Ishikawa (cell line): ENCODE data around the gene POT1.

ENCODE experiments used
- CEBPB ChIP-seq: IDR thresholded peaks from 2 replicates; pipeline ENCODE4 v1.6.1; 2012
- CREB1 ChIP-seq: IDR thresholded peaks from 2 replicates; pipeline ENCODE4 v1.6.1; 2012; ENCODE audit warnings: low read depth
- EGR1 ChIP-seq: IDR thresholded peaks from 2 replicates; pipeline ENCODE4 v1.6.1; 2012
- EP300 ChIP-seq: IDR thresholded peaks from 2 replicates; pipeline ENCODE4 v1.6.1; 2012; ENCODE audit warnings: borderline replicate concordance
- NFIC ChIP-seq: IDR thresholded peaks from 2 replicates; pipeline ENCODE4 v1.6.1; 2012
- RAD21 ChIP-seq: IDR thresholded peaks from 2 replicates; pipeline ENCODE4 v1.6.1; 2012; ENCODE audit warnings: low read depth
- TAF1 ChIP-seq: IDR thresholded peaks from 2 replicates; pipeline ENCODE4 v1.6.1; 2012; ENCODE audit warnings: low read depth, mild to moderate bottlenecking
- YY1 ChIP-seq: IDR thresholded peaks from 2 replicates; pipeline ENCODE4 v1.6.1; 2012; ENCODE audit warnings: low read depth
- ZBTB7A ChIP-seq: IDR thresholded peaks from 2 replicates; pipeline ENCODE4 v1.6.1; 2012; ENCODE audit warnings: low read depth
- TF ChIP-seq, protein P1 (sequence below): IDR thresholded peaks from 2 replicates; pipeline ENCODE4 v1.6.1; 2012; ENCODE audit warnings: low read depth, mild to moderate bottlenecking
- TF ChIP-seq, protein P2 (sequence below): IDR thresholded peaks from 2 replicates; pipeline ENCODE4 v1.6.1; 2012
- TF ChIP-seq, protein P3 (sequence below): IDR thresholded peaks from 2 replicates; pipeline ENCODE4 v1.6.1; 2012

DNA sequence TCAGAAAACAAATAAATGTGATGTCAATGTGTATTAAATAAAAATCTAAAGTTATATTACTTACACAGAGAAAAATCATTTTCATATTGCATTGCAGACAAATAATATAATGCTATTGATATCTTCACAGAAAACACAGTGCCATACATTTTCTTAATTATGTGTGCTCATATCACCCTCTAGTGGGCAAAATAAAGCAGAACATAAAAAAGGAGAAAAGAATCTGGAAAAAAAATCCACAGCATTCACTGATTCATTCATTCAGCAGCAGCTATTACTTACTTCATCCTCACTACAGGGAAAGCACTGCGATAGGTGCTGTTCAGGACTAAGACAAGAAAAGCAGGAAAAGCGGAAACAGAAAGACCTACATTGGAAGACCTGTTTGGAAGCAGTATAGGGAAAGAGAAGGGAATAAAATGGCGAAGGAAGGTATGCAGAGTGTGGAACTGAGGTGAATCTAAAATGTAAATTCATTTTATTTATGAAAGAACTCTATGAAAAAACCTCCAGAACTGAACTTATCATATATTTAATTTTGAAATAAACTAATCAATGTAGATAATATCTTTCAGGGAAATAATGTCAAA lies 73.2 kb downstream of the POT1 start:
- TF ChIP-seq CEBPB (no peak), ZBTB7A (no peak), YY1 (no peak), NFIC (no peak), EP300 (no peak), EGR1 (no peak), RAD21 (peak; percentile 47), TAF1 (no peak), CREB1 (no peak)
- TF ChIP-seq, protein P1, sequence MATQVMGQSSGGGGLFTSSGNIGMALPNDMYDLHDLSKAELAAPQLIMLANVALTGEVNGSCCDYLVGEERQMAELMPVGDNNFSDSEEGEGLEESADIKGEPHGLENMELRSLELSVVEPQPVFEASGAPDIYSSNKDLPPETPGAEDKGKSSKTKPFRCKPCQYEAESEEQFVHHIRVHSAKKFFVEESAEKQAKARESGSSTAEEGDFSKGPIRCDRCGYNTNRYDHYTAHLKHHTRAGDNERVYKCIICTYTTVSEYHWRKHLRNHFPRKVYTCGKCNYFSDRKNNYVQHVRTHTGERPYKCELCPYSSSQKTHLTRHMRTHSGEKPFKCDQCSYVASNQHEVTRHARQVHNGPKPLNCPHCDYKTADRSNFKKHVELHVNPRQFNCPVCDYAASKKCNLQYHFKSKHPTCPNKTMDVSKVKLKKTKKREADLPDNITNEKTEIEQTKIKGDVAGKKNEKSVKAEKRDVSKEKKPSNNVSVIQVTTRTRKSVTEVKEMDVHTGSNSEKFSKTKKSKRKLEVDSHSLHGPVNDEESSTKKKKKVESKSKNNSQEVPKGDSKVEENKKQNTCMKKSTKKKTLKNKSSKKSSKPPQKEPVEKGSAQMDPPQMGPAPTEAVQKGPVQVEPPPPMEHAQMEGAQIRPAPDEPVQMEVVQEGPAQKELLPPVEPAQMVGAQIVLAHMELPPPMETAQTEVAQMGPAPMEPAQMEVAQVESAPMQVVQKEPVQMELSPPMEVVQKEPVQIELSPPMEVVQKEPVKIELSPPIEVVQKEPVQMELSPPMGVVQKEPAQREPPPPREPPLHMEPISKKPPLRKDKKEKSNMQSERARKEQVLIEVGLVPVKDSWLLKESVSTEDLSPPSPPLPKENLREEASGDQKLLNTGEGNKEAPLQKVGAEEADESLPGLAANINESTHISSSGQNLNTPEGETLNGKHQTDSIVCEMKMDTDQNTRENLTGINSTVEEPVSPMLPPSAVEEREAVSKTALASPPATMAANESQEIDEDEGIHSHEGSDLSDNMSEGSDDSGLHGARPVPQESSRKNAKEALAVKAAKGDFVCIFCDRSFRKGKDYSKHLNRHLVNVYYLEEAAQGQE, result no peak
- TF ChIP-seq, protein P2, sequence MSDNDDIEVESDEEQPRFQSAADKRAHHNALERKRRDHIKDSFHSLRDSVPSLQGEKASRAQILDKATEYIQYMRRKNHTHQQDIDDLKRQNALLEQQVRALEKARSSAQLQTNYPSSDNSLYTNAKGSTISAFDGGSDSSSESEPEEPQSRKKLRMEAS, result no peak
- TF ChIP-seq, protein P3, sequence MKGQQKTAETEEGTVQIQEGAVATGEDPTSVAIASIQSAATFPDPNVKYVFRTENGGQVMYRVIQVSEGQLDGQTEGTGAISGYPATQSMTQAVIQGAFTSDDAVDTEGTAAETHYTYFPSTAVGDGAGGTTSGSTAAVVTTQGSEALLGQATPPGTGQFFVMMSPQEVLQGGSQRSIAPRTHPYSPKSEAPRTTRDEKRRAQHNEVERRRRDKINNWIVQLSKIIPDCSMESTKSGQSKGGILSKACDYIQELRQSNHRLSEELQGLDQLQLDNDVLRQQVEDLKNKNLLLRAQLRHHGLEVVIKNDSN, result no peak
